HepG2 (cell line): ENCODE data around the gene ENO2.

Source experiments
- CEBPB ChIP-seq: IDR thresholded peaks from 2 replicates; pipeline ENCODE4 v1.6.1; 2011; ENCODE audit warnings: low read depth, low read length, improper control_type of control experiment, borderline replicate concordance
- EP300 ChIP-seq, 3 experiments: sonication (generic) in 1 of 3; formaldehyde crosslinking in 1 of 3; IDR thresholded peaks; 2 replicates each; pipeline versions ENCODE4 v1.5.1 to v1.6.1; 2011 to 2020; ENCODE audit warnings: low read depth in 2 of 3, low read length in 2 of 3, borderline replicate concordance in 1 of 3, improper control_type of control experiment in 1 of 3, mild to moderate bottlenecking in 1 of 3, missing genetic modification reagents in 1 of 3, moderate library complexity in 1 of 3
- HDAC6 ChIP-seq: fragments of 200-600 bp; sonication (generic); IDR thresholded peaks from 2 replicates; pipeline ENCODE4 v1.7.0; 2017; ENCODE audit warnings: mild to moderate bottlenecking, antibody characterized with exemption, low read length, low read depth
- KDM5B ChIP-seq: sonication (generic); formaldehyde crosslinking; IDR thresholded peaks from 2 replicates; pipeline ENCODE4 v1.4.0; 2020; ENCODE audit warnings: missing genetic modification reagents, mild to moderate bottlenecking, borderline replicate concordance
- POLR2A ChIP-seq, 2 experiments: IDR thresholded peaks; 2 replicates each; pipeline ENCODE4 v1.6.1; 2011; ENCODE audit warnings: low read depth in 2 of 2, low read length in 2 of 2, mild to moderate bottlenecking in 1 of 2, moderate library complexity in 1 of 2; ENCODE audit not compliant: insufficient read depth in 1 of 2
- PTBP1 ChIP-seq: fragments of 200-400 bp; formaldehyde crosslinking; IDR thresholded peaks from 2 replicates; pipeline ENCODE4 v1.6.1; 2018; ENCODE audit warnings: low read length, low read depth; ENCODE audit not compliant: poor library complexity, severe bottlenecking
- SMARCC2 ChIP-seq: fragments of 450-650 bp; IDR thresholded peaks from 2 replicates; pipeline ENCODE4 v1.6.1; 2017; ENCODE audit warnings: antibody characterized with exemption, mild to moderate bottlenecking
- SNRNP70 ChIP-seq: fragments of 200-400 bp; formaldehyde crosslinking; IDR thresholded peaks from 2 replicates; pipeline ENCODE4 v1.6.1; 2017; ENCODE audit warnings: mild to moderate bottlenecking, low read depth, low read length, moderate library complexity
- TBL1XR1 ChIP-seq: fragments of 150-350 bp; IDR thresholded peaks from 2 replicates; pipeline ENCODE4 v1.6.1; 2014; ENCODE audit warnings: borderline replicate concordance, low read length; ENCODE audit not compliant: partially characterized antibody
- ZNF589 ChIP-seq: sonication (generic); formaldehyde crosslinking; conservative IDR thresholded peaks from 2 replicates; pipeline ENCODE4 v1.8.0; 2022; ENCODE audit warnings: mild to moderate bottlenecking, moderate library complexity, missing genetic modification reagents
- TF ChIP-seq, protein P1 (sequence below), 2 experiments: IDR thresholded peaks; 2 replicates each; pipeline ENCODE4 v1.6.1; 2011 to 2012; ENCODE audit warnings: low read length in 2 of 2, borderline replicate concordance in 1 of 2, low read depth in 1 of 2, mild to moderate bottlenecking in 1 of 2, moderate library complexity in 1 of 2
- TF ChIP-seq, protein P2 (sequence below), 2 experiments: sonication (generic) in 1 of 2; formaldehyde crosslinking in 1 of 2; IDR thresholded peaks; 2 replicates each; pipeline versions ENCODE4 v1.4.0 to v1.6.1; 2018 to 2020; ENCODE audit warnings: missing genetic modification reagents in 2 of 2, borderline replicate concordance in 1 of 2, low read depth in 1 of 2, mild to moderate bottlenecking in 1 of 2, missing biosample characterization in 1 of 2
- TF ChIP-seq, protein P3 (sequence below): sonication (generic); formaldehyde crosslinking; IDR thresholded peaks from 2 replicates; pipeline ENCODE4 v1.4.0; 2020; ENCODE audit warnings: missing genetic modification reagents

DNA sequence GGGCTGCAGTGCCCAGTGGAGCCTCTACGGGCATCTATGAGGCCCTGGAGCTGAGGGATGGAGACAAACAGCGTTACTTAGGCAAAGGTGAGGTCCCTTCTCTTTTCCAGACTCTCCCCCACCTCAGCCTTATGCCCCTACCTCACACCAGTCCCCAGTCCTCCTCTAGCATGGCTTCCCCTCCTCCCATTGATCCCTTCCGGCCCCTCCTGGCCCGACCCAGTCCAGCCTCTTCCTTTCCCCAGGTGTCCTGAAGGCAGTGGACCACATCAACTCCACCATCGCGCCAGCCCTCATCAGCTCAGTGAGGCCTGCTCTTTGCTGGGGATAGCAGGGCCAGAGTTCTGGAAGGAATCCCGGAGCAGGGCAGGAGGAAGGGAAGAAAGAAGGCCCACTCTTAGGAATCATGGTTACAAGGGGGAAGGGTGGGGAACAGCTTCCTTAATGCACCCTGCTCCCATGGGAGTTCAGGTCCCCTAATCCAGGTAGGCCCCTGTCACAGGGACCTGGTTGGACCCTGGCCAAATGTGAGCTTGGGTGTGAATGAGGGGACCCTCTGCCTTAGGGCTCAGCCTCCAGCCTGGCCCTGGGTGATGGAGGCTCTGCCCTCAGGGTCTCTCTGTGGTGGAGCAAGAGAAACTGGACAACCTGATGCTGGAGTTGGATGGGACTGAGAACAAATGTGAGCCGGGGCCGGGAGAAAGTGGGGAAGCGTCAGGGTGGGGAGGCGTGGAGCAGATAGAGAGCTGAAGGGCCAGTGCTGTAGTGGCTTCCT is 2.2 kb downstream of the ENO2 start:
- no peak for TF ChIP-seq SNRNP70
- no peak for TF ChIP-seq TBL1XR1
- no peak for TF ChIP-seq EP300 (IDR thresholded peaks at IDR 0.05; ENCODE audit: low read depth in 2 of 2, low read length in 2 of 2)
- TF ChIP-seq EP300 (CRISPR knock-in tag; IDR thresholded peaks at IDR 0.05; ENCODE audit: borderline replicate concordance) = no peak
- TF ChIP-seq, protein P1, sequence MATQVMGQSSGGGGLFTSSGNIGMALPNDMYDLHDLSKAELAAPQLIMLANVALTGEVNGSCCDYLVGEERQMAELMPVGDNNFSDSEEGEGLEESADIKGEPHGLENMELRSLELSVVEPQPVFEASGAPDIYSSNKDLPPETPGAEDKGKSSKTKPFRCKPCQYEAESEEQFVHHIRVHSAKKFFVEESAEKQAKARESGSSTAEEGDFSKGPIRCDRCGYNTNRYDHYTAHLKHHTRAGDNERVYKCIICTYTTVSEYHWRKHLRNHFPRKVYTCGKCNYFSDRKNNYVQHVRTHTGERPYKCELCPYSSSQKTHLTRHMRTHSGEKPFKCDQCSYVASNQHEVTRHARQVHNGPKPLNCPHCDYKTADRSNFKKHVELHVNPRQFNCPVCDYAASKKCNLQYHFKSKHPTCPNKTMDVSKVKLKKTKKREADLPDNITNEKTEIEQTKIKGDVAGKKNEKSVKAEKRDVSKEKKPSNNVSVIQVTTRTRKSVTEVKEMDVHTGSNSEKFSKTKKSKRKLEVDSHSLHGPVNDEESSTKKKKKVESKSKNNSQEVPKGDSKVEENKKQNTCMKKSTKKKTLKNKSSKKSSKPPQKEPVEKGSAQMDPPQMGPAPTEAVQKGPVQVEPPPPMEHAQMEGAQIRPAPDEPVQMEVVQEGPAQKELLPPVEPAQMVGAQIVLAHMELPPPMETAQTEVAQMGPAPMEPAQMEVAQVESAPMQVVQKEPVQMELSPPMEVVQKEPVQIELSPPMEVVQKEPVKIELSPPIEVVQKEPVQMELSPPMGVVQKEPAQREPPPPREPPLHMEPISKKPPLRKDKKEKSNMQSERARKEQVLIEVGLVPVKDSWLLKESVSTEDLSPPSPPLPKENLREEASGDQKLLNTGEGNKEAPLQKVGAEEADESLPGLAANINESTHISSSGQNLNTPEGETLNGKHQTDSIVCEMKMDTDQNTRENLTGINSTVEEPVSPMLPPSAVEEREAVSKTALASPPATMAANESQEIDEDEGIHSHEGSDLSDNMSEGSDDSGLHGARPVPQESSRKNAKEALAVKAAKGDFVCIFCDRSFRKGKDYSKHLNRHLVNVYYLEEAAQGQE (IDR thresholded peaks at IDR 0.05; ENCODE audit: borderline replicate concordance in 1 of 2, low read depth in 1 of 2, low read length in 2 of 2) = no peak
- no peak for TF ChIP-seq CEBPB
- no peak for TF ChIP-seq POLR2A (IDR thresholded peaks at IDR 0.05; ENCODE audit: insufficient read depth in 1 of 2, low read depth in 2 of 2, low read length in 2 of 2)
- TF ChIP-seq ZNF589 (CRISPR knock-in tag) = no peak
- TF ChIP-seq, protein P2, sequence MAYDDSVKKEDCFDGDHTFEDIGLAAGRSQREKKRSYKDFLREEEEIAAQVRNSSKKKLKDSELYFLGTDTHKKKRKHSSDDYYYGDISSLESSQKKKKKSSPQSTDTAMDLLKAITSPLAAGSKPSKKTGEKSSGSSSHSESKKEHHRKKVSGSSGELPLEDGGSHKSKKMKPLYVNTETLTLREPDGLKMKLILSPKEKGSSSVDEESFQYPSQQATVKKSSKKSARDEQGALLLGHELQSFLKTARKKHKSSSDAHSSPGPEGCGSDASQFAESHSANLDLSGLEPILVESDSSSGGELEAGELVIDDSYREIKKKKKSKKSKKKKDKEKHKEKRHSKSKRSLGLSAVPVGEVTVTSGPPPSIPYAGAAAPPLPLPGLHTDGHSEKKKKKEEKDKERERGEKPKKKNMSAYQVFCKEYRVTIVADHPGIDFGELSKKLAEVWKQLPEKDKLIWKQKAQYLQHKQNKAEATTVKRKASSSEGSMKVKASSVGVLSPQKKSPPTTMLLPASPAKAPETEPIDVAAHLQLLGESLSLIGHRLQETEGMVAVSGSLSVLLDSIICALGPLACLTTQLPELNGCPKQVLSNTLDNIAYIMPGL (CRISPR knock-in tag; IDR thresholded peaks at IDR 0.05; ENCODE audit: borderline replicate concordance in 1 of 2, low read depth in 1 of 2) = no peak
- TF ChIP-seq PTBP1 = no peak
- TF ChIP-seq HDAC6 = no peak
- no peak for TF ChIP-seq KDM5B (CRISPR knock-in tag)
- TF ChIP-seq, protein P3, sequence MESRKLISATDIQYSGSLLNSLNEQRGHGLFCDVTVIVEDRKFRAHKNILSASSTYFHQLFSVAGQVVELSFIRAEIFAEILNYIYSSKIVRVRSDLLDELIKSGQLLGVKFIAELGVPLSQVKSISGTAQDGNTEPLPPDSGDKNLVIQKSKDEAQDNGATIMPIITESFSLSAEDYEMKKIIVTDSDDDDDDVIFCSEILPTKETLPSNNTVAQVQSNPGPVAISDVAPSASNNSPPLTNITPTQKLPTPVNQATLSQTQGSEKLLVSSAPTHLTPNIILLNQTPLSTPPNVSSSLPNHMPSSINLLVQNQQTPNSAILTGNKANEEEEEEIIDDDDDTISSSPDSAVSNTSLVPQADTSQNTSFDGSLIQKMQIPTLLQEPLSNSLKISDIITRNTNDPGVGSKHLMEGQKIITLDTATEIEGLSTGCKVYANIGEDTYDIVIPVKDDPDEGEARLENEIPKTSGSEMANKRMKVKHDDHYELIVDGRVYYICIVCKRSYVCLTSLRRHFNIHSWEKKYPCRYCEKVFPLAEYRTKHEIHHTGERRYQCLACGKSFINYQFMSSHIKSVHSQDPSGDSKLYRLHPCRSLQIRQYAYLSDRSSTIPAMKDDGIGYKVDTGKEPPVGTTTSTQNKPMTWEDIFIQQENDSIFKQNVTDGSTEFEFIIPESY = no peak
- no peak for TF ChIP-seq SMARCC2
